GM12878 (cell line): Measurements from ENCODE around the gene AKAP13. TPM values are rescaled to one million over a fixed set of nuclear protein-coding genes. Genes with fewer than 3 reads are reported as not detected.

Source experiments
- ATAC-seq: fragments of 200-7000 bp; cut with Tn5 transposase; 3 replicates; pipeline ENCODE4 v1.9.1; 2020; ENCODE audit warnings: mild to moderate bottlenecking, moderate library complexity
- BruUV-seq: library from RNA; stranded (reverse); fragments of 400-500 nt; replicated peaks from 2 replicates; lab custom pipeline; 2021; lab: Mats Ljungman, UMichigan
- CTCF ChIA-PET: fragments of 300-600 bp; sonication (Branson Sonifier 250); formaldehyde crosslinking; extraction: SDS; loops from one replicate; lab custom pipeline; 2021; ENCODE audit warnings: inconsistent platforms; lab: Yijun Ruan, JAX
- POLR2A ChIA-PET: fragments of 350-600 bp; formaldehyde crosslinking; extraction: SDS; loops from one replicate; lab custom pipeline; 2021; ENCODE audit warnings: inconsistent platforms; lab: Charles Lee
- RAD21 ChIA-PET: fragments of 300-600 bp; sonication (Branson Sonifier 250); formaldehyde crosslinking; loops from one replicate; lab custom pipeline; 2023; ENCODE audit warnings: antibody characterized with exemption; ENCODE audit not compliant: unreplicated experiment; lab: Charles Lee
- SMC1A ChIA-PET: fragments of 300-600 bp; sonication (Branson Sonifier 250); formaldehyde crosslinking; loops from one replicate; lab custom pipeline; 2023; ENCODE audit not compliant: unreplicated experiment, uncharacterized antibody; lab: Charles Lee
- DNase-seq: peaks from one replicate; pipeline ENCODE4 v3.0.0-alpha.2; 2011; ENCODE audit warnings: low read depth, low spot score
- FAIRE-seq: peaks from 3 replicates; lab custom pipeline; 2011; peaks lifted over from hg19 to GRCh38; lab: Jason Lieb, UNC
- H2AFZ ChIP-seq: 2 replicates; pipeline ENCODE4 v1.6.0; 2011; ENCODE audit warnings: low read depth, low read length, control low read depth; ENCODE audit not compliant: control insufficient read depth
- H3K27ac ChIP-seq: 2 replicates; pipeline ENCODE4 v1.5.1; 2011; ENCODE audit warnings: control low read depth; ENCODE audit not compliant: control insufficient read depth, insufficient read depth
- H3K27me3 ChIP-seq, 2 experiments: replicated peaks in 1 of 2; 2 replicates each; pipeline versions ENCODE4 v1.6.0 to v1.6.1; 2011; ENCODE audit warnings: low read length in 1 of 2; ENCODE audit not compliant: control insufficient read depth in 2 of 2, insufficient read depth in 2 of 2
- H3K36me3 ChIP-seq, 2 experiments: 2 replicates each; pipeline ENCODE4 v1.5.1; 2011; ENCODE audit warnings: low read length in 1 of 2; ENCODE audit not compliant: control insufficient read depth in 2 of 2, insufficient read depth in 2 of 2
- H3K4me1 ChIP-seq: 2 replicates; pipeline ENCODE4 v1.6.1; 2011; ENCODE audit warnings: mild to moderate bottlenecking, low read length, moderate library complexity, mixed read lengths; ENCODE audit not compliant: control insufficient read depth, insufficient read depth
- H3K4me2 ChIP-seq: 2 replicates; pipeline ENCODE4 v1.6.0; 2011; ENCODE audit warnings: control low read depth; ENCODE audit not compliant: control insufficient read depth, insufficient read depth
- H3K4me3 ChIP-seq: fragments of 200-600 bp; sonication (generic); 2 replicates; pipeline ENCODE4 v1.5.1; 2016
- H3K79me2 ChIP-seq: 2 replicates; pipeline ENCODE4 v1.6.0; 2011; ENCODE audit warnings: low read length; ENCODE audit not compliant: control insufficient read depth, insufficient read depth
- H3K9ac ChIP-seq: 2 replicates; pipeline ENCODE4 v1.8.0; 2011; ENCODE audit warnings: low read length, control low read depth, mixed read lengths; ENCODE audit not compliant: control insufficient read depth, insufficient read depth
- H3K9me3 ChIP-seq: replicated peaks from 3 replicates; pipeline ENCODE4 v1.5.1; 2011; ENCODE audit warnings: mild to moderate bottlenecking, low read length; ENCODE audit not compliant: control insufficient read depth, insufficient read depth
- H4K20me1 ChIP-seq: 2 replicates; pipeline ENCODE4 v1.6.0; 2011; ENCODE audit not compliant: control insufficient read depth, insufficient read depth
- CBX5 ChIP-seq: sonication (generic); IDR thresholded peaks from 2 replicates; pipeline ENCODE4 v1.6.1; 2016; ENCODE audit warnings: low read depth, moderate library complexity, mild to moderate bottlenecking, inconsistent platforms
- FOXK2 ChIP-seq: fragments of 450-650 bp; IDR thresholded peaks from 2 replicates; pipeline ENCODE4 v1.6.1; 2017; ENCODE audit warnings: mild to moderate bottlenecking, moderate library complexity
- GATAD2B ChIP-seq: fragments of 450-650 bp; conservative IDR thresholded peaks from 2 replicates; pipeline ENCODE4 v1.6.1; 2017; ENCODE audit warnings: low read depth, mild to moderate bottlenecking, moderate library complexity
- IKZF1 ChIP-seq: fragments of 450-650 bp; conservative IDR thresholded peaks from 2 replicates; pipeline ENCODE4 v1.6.1; 2017; ENCODE audit warnings: antibody characterized with exemption, mild to moderate bottlenecking
- JUNB ChIP-seq: IDR thresholded peaks from 2 replicates; pipeline ENCODE4 v1.6.1; 2016; ENCODE audit warnings: antibody characterized with exemption, mild to moderate bottlenecking
- POLR2AphosphoS2 ChIP-seq: IDR thresholded peaks from 2 replicates; pipeline ENCODE4 v1.6.1; 2011; ENCODE audit warnings: low read depth, mild to moderate bottlenecking, low read length, improper control_type of control experiment, moderate library complexity
- SMAD1 ChIP-seq: fragments of 450-650 bp; IDR thresholded peaks from 2 replicates; pipeline ENCODE4 v1.6.1; 2018; ENCODE audit warnings: mild to moderate bottlenecking, low read depth; ENCODE audit not compliant: partially characterized antibody
- SREBF2 ChIP-seq: IDR thresholded peaks from 2 replicates; pipeline ENCODE4 v1.6.1; 2012; ENCODE audit warnings: mild to moderate bottlenecking, low read length
- SUPT20H ChIP-seq: IDR thresholded peaks from 2 replicates; pipeline ENCODE4 v1.6.1; 2011; ENCODE audit warnings: low read depth, mild to moderate bottlenecking, low read length, moderate library complexity, borderline replicate concordance; ENCODE audit not compliant: control insufficient read depth
- SUZ12 ChIP-seq: fragments of 200-600 bp; sonication (generic); IDR thresholded peaks from one replicate; pipeline ENCODE4 v1.6.1; 2018; ENCODE audit warnings: antibody characterized with exemption, mild to moderate bottlenecking; ENCODE audit not compliant: unreplicated experiment
- TAF1 ChIP-seq: IDR thresholded peaks from 2 replicates; pipeline ENCODE4 v1.6.1; 2011; ENCODE audit warnings: mild to moderate bottlenecking, low read depth, low read length, borderline replicate concordance
- TCF3 ChIP-seq: IDR thresholded peaks from 2 replicates; pipeline ENCODE4 v1.6.1; 2012; ENCODE audit warnings: low read depth, mild to moderate bottlenecking, low read length, borderline replicate concordance; ENCODE audit not compliant: insufficient read depth
- YBX1 ChIP-seq: fragments of 450-650 bp; IDR thresholded peaks from 2 replicates; pipeline ENCODE4 v1.6.1; 2016; ENCODE audit warnings: antibody characterized with exemption
- ZNF217 ChIP-seq: fragments of 450-650 bp; IDR thresholded peaks from 2 replicates; pipeline ENCODE4 v1.6.1; 2017; ENCODE audit warnings: antibody characterized with exemption, mild to moderate bottlenecking
- WGBS: methylation state at CpG from one replicate; pipeline ENCODE4 v1.1.6; 2016; ENCODE audit warnings: low lambda C conversion rate; ENCODE audit not compliant: insufficient replicate concordance, insufficient coverage; ENCODE audit errors: missing lambda C conversion rate; 5-methylcytosine and 5-hydroxymethylcytosine counted together
- in situ Hi-C: fragments of 300-500 bp; cut with MboI; formaldehyde crosslinking; loops from 9 replicates; pipeline ENCODE4 v1.14.3; 2018; ENCODE audit warnings: mixed read lengths
- intact Hi-C: fragments of 100-400 bp; cut with micrococcal nuclease; formaldehyde crosslinking; loops from one replicate; pipeline ENCODE4 v1.14.2; 2022; ENCODE audit not compliant: unreplicated experiment
- polyA plus RNA-seq, 11 experiments: library from polyadenylated mRNA; depleted of rRNA in 4 of 11; unstranded in 6 of 11; stranded (reverse) in 5 of 11; fragments of >200 nt; fragmentation: Nextera tagmentation in 4 of 11; fragmentation: Illumina TruSeq in 1 of 11; extraction: Ambion mirVana in 4 of 11; extraction: Trizol in 1 of 11; gene quantifications; 1 replicate in 1 of 11; 2 replicates in 10 of 11; pipeline versions ENCODE4 v1.2.1 to v1.2.3, GENCODE V29; 2011 to 2016; ENCODE audit warnings: inconsistent platforms in 2 of 11, missing spikeins in 2 of 11, low read depth in 1 of 11
- total RNA-seq, 4 experiments: library from RNA; depleted of rRNA in 3 of 4; stranded (reverse); fragments of >200 nt in 3 of 4; fragmentation: Illumina TruSeq in 1 of 4; extraction: Trizol in 1 of 4; gene quantifications; 2 replicates each; pipeline versions ENCODE4 v1.2.1 to v1.2.3, GENCODE V29; 2013 to 2021
- TF ChIP-seq, protein P1 (sequence below): IDR thresholded peaks from 2 replicates; pipeline ENCODE4 v1.6.1; 2012; ENCODE audit warnings: mild to moderate bottlenecking, low read depth, low read length
- TF ChIP-seq, protein P2 (sequence below): IDR thresholded peaks from 2 replicates; pipeline ENCODE4 v1.6.1; 2011; ENCODE audit warnings: mild to moderate bottlenecking, low read depth, low read length, moderate library complexity; ENCODE audit not compliant: insufficient replicate concordance
- TF ChIP-seq, protein P3 (sequence below), 3 experiments: IDR thresholded peaks in 2 of 3; conservative IDR thresholded peaks in 1 of 3; 2 replicates each; pipeline ENCODE4 v1.5.1; 2011; ENCODE audit warnings: low read depth in 3 of 3, low read length in 3 of 3, mild to moderate bottlenecking in 3 of 3, control low read depth in 2 of 3, moderate library complexity in 2 of 3, inconsistent platforms in 1 of 3, mixed read lengths in 1 of 3; ENCODE audit not compliant: control insufficient read depth in 2 of 3, insufficient read depth in 1 of 3; ENCODE audit errors: extremely low read depth in 1 of 3

The AKAP13 gene
- total and polyA plus RNA-seq, 10 of the 15 experiments (the other 5 are each of a cell fraction or from before 2014, with no cell fraction given) = 14.4 to 74.9 (median 55.1) TPM

DNA sequence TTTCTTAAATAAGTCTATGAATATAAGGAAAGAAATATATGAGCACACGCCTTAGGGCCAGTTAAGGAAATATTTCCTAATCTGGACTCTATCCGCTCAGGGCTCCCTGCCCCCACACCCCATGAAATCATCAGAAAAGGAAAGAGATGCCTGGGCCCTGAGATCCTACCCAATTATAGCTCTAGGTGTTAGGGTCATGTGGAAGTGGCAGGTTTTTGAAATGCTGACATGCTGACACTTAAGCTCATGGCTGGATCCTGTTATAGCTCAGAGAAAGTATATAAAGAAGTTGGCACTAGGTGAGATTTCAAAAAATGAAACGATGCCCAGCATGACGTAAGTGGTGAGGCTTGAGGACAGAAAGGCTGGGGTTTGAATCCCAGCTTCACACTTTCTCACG is 43.5 kb upstream of the AKAP13 start:
- H4K20me1 ChIP-seq = no peaks in the 10 kb centered on the region
- intact Hi-C loops = no loop called here
- peaks cover 5% of the 10 kb centered on the region for H3K4me1 ChIP-seq
- ATAC-seq (no peak), FAIRE-seq (no peak), DNase-seq (no peak)
- H3K79me2 ChIP-seq = no peaks in the 10 kb centered on the region
- no peaks in the 10 kb centered on the region for H3K27me3 ChIP-seq
- TF ChIP-seq, protein P1, sequence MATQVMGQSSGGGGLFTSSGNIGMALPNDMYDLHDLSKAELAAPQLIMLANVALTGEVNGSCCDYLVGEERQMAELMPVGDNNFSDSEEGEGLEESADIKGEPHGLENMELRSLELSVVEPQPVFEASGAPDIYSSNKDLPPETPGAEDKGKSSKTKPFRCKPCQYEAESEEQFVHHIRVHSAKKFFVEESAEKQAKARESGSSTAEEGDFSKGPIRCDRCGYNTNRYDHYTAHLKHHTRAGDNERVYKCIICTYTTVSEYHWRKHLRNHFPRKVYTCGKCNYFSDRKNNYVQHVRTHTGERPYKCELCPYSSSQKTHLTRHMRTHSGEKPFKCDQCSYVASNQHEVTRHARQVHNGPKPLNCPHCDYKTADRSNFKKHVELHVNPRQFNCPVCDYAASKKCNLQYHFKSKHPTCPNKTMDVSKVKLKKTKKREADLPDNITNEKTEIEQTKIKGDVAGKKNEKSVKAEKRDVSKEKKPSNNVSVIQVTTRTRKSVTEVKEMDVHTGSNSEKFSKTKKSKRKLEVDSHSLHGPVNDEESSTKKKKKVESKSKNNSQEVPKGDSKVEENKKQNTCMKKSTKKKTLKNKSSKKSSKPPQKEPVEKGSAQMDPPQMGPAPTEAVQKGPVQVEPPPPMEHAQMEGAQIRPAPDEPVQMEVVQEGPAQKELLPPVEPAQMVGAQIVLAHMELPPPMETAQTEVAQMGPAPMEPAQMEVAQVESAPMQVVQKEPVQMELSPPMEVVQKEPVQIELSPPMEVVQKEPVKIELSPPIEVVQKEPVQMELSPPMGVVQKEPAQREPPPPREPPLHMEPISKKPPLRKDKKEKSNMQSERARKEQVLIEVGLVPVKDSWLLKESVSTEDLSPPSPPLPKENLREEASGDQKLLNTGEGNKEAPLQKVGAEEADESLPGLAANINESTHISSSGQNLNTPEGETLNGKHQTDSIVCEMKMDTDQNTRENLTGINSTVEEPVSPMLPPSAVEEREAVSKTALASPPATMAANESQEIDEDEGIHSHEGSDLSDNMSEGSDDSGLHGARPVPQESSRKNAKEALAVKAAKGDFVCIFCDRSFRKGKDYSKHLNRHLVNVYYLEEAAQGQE = no peak
- TF ChIP-seq YBX1 (no peak), SREBF2 (no peak), ZNF217 (no peak), TCF3 (no peak), GATAD2B (no peak), POLR2AphosphoS2 (no peak), JUNB (no peak), SMAD1 (no peak), CBX5 (no peak), IKZF1 (no peak), SUPT20H (no peak), TAF1 (no peak), SUZ12 (no peak), FOXK2 (no peak)
- TF ChIP-seq, protein P2, sequence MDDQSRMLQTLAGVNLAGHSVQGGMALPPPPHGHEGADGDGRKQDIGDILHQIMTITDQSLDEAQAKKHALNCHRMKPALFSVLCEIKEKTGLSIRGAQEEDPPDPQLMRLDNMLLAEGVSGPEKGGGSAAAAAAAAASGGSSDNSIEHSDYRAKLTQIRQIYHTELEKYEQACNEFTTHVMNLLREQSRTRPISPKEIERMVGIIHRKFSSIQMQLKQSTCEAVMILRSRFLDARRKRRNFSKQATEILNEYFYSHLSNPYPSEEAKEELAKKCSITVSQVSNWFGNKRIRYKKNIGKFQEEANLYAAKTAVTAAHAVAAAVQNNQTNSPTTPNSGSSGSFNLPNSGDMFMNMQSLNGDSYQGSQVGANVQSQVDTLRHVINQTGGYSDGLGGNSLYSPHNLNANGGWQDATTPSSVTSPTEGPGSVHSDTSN = no peak
- TF ChIP-seq, protein P3, sequence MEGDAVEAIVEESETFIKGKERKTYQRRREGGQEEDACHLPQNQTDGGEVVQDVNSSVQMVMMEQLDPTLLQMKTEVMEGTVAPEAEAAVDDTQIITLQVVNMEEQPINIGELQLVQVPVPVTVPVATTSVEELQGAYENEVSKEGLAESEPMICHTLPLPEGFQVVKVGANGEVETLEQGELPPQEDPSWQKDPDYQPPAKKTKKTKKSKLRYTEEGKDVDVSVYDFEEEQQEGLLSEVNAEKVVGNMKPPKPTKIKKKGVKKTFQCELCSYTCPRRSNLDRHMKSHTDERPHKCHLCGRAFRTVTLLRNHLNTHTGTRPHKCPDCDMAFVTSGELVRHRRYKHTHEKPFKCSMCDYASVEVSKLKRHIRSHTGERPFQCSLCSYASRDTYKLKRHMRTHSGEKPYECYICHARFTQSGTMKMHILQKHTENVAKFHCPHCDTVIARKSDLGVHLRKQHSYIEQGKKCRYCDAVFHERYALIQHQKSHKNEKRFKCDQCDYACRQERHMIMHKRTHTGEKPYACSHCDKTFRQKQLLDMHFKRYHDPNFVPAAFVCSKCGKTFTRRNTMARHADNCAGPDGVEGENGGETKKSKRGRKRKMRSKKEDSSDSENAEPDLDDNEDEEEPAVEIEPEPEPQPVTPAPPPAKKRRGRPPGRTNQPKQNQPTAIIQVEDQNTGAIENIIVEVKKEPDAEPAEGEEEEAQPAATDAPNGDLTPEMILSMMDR (IDR thresholded peaks at IDR 0.05 in 2 of 3, conservative IDR thresholded peaks at IDR 0.05 in 1 of 3; ENCODE audit: control insufficient read depth in 2 of 3, extremely low read depth in 1 of 3, insufficient read depth in 1 of 3, low read depth in 3 of 3, low read length in 3 of 3) = no peak
- ChIA-PET RAD21 (interaction anchor here (0.9 to 2.7 kb wide), 3 partner anchors 25 to 77 kb away, joined by 4 to 12 read pairs (median 4); no protein-coding TSS in a partner anchor), POLR2A (no interaction called here), CTCF (interaction anchor here (1.1 to 2.6 kb wide), 5 partner anchors 24 to 503 kb away, joined by 3 to 9 read pairs (median 6); no protein-coding TSS in a partner anchor), SMC1A (interaction anchor here (0.8 to 2.7 kb wide), 7 partner anchors 9 to 77 kb away, joined by 4 to 14 read pairs (median 6); no protein-coding TSS in a partner anchor)
- WGBS = 62% methylated on average over 5 of the region's 5 CpGs
- H2AFZ ChIP-seq = no peak overlapping the region
- in situ Hi-C loops = no loop called here
- no peak overlapping the region for H3K9ac ChIP-seq
- no TSS peak for BruUV-seq
- H3K9me3 ChIP-seq = no peaks in the 10 kb centered on the region; the same call in 2 of the 3 replicates
- no peak overlapping the region for H3K4me3 ChIP-seq
- no peak overlapping the region for H3K27ac ChIP-seq
- H3K36me3 ChIP-seq = no peaks in the 10 kb centered on the region
- H3K4me2 ChIP-seq = no peak overlapping the region
